ENCODE results near the gene SOCS1. TPM values are rescaled to one million over a fixed set of nuclear protein-coding genes. Genes with fewer than 3 reads are reported as not detected.

The SOCS1 gene
- total RNA-seq, 1 donor from 2014 or later, result 10.6 TPM

DNA sequence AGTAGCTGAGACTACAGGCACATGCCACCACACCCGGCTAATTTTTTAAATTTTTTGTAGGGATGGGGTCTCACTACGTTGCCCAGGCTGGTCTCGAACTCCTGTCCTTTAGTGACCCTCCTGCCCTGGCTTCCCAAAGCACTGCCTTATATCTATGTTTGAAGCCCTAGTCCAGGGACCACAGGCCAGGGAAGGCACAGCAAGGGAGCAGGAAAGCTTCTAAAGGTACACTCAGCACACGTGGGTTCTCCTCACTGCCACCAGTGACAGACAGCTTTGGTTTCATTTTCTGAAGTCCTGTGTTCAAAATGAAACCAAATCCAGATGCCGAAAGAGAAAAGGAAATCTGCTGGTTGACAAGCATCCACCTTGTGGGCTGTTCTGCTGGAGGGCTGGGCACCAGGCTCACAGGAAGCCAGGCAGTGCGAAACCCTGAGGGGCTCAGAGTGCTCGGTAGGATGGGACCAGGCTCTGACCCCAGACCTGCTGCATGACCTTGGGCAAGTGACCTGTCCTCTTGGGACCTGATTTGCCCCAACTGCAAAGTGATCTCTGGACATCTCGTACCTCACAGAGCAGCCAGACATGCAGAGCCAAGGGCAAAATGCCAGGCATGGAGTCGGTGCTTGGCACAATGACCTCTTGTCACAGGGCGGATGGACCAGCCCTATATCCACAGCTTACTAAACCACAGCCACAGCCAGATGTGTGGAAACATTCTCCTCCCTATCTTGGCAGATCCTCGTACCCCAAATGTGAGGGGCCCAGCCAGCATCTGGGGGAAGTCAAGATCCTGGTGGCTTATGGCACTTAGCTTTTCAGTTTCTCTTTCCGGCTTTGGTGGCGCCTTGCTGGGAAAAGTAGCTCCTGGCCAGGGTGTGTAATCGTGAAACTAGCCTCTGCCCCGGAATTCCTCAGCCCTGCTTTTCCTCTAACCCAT is 2.8 kb upstream of the SOCS1 start:
- TF ChIP-seq, protein P1, sequence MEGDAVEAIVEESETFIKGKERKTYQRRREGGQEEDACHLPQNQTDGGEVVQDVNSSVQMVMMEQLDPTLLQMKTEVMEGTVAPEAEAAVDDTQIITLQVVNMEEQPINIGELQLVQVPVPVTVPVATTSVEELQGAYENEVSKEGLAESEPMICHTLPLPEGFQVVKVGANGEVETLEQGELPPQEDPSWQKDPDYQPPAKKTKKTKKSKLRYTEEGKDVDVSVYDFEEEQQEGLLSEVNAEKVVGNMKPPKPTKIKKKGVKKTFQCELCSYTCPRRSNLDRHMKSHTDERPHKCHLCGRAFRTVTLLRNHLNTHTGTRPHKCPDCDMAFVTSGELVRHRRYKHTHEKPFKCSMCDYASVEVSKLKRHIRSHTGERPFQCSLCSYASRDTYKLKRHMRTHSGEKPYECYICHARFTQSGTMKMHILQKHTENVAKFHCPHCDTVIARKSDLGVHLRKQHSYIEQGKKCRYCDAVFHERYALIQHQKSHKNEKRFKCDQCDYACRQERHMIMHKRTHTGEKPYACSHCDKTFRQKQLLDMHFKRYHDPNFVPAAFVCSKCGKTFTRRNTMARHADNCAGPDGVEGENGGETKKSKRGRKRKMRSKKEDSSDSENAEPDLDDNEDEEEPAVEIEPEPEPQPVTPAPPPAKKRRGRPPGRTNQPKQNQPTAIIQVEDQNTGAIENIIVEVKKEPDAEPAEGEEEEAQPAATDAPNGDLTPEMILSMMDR (IDR thresholded peaks at IDR 0.05), result no peak
- DNase-seq (ENCODE audit: extremely low spot score, unreplicated experiment), result no peak
- Mint-ChIP-seq H3K36me3 (ENCODE audit: unreplicated experiment) (no peaks in the 10 kb centered on the region), H3K4me1 (ENCODE audit: unreplicated experiment) (peaks cover 30% of the 10 kb centered on the region), H3K27ac (ENCODE audit: unreplicated experiment) (no peak overlapping the region), H3K4me3 (ENCODE audit: unreplicated experiment) (no peak overlapping the region), H3K27me3 (ENCODE audit: unreplicated experiment) (peaks cover 4% of the 10 kb centered on the region), H3K9me3 (ENCODE audit: unreplicated experiment) (no peaks in the 10 kb centered on the region)

- peak overlapping the region; percentile 100 for H3K27ac Mint-ChIP-seq (ENCODE audit: unreplicated experiment)
- peaks cover 2% of the 10 kb centered on the region for H3K36me3 Mint-ChIP-seq (ENCODE audit: unreplicated experiment)
- TF ChIP-seq, protein P1 (IDR thresholded peaks at IDR 0.05), result peak; percentile 86
These were observed 1.3 kb upstream of the SOCS1 start for GRCh38 chr16:11257131-11257938.

DNA sequence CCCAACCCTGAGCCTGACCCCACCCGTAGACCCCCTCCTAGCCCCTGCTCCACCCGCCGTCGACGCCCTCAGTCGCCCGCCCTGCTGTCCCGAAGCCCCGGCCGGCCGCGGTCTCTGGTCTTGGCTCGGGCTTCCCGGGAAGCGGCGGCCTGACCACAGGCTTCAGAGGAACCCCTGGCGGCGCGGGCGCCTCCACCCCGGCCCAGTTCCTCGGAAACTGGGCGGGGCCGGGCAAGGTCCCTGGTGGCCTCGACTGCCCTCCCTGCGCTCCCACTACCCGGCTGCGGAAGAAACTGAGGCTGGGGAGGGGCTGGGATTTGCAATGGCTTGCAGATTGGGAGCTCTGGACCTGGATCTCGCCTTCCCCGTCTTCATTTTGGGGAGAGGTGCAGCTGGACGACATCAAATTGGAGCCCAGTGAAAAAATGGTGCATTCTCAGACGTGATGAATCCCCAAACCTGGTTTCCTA is 692 bp upstream of the SOCS1 start:
- TF ChIP-seq, protein P1 (IDR thresholded peaks at IDR 0.05), result no peak
- H3K27ac Mint-ChIP-seq (ENCODE audit: unreplicated experiment), result peak overlapping the region; percentile 100
- DNase-seq (ENCODE audit: extremely low spot score, unreplicated experiment), result peak; percentile 92
- peaks cover 2% of the 10 kb centered on the region for H3K36me3 Mint-ChIP-seq (ENCODE audit: unreplicated experiment)
- no peaks in the 10 kb centered on the region for H3K27me3 Mint-ChIP-seq (ENCODE audit: unreplicated experiment)
- H3K4me1 Mint-ChIP-seq (ENCODE audit: unreplicated experiment), result peaks cover 41% of the 10 kb centered on the region
- H3K4me3 Mint-ChIP-seq (ENCODE audit: unreplicated experiment), result peak overlapping the region; percentile 94
- H3K9me3 Mint-ChIP-seq (ENCODE audit: unreplicated experiment), result no peaks in the 10 kb centered on the region

More at GRCh38 chr16:11257131-11257938, 1.3 kb upstream of the SOCS1 start:
- no peaks in the 10 kb centered on the region for H3K27me3 Mint-ChIP-seq (ENCODE audit: unreplicated experiment)
- peaks cover 41% of the 10 kb centered on the region for H3K4me1 Mint-ChIP-seq (ENCODE audit: unreplicated experiment)
- no peaks in the 10 kb centered on the region for H3K9me3 Mint-ChIP-seq (ENCODE audit: unreplicated experiment)
- peak overlapping the region; percentile 94 for H3K4me3 Mint-ChIP-seq (ENCODE audit: unreplicated experiment)
- DNase-seq (ENCODE audit: extremely low spot score, unreplicated experiment), result peak; percentile 91

GRCh38 chr16:11254913-11255736 is 879 bp downstream of the SOCS1 start:
- Mint-ChIP-seq H3K9me3 (ENCODE audit: unreplicated experiment) (no peaks in the 10 kb centered on the region), H3K4me3 (ENCODE audit: unreplicated experiment) (peak overlapping the region; percentile 71), H3K27ac (ENCODE audit: unreplicated experiment) (no peak overlapping the region), H3K4me1 (ENCODE audit: unreplicated experiment) (peaks cover 41% of the 10 kb centered on the region), H3K27me3 (ENCODE audit: unreplicated experiment) (no peaks in the 10 kb centered on the region), H3K36me3 (ENCODE audit: unreplicated experiment) (peaks cover 2% of the 10 kb centered on the region)
- TF ChIP-seq, protein P1 (IDR thresholded peaks at IDR 0.05), result no peak
- no peak for DNase-seq (ENCODE audit: extremely low spot score, unreplicated experiment)
